HEK293 (cell line): ENCODE results near the gene CDADC1.

Experiments used
- CTCF ChIA-PET: fragments of 350-600 bp; formaldehyde crosslinking; extraction: SDS; loops from one replicate; lab custom pipeline; 2021; ENCODE audit warnings: antibody characterized with exemption; lab: Yijun Ruan, JAX
- POLR2A ChIA-PET: fragments of 300-600 bp; formaldehyde crosslinking; extraction: SDS; loops from one replicate; lab custom pipeline; 2020; ENCODE audit warnings: antibody characterized with exemption, inconsistent platforms; lab: Yijun Ruan, JAX
- H3K27ac ChIP-seq: fragments of 200-500 bp; sonication (Bioruptor generic); 2 replicates; pipeline ENCODE4 v1.5.1; 2014; ENCODE audit warnings: low read depth, low read length, control low read depth, inconsistent platforms; ENCODE audit errors: extremely low read depth
- H3K36me3 ChIP-seq, 2 experiments: fragments of 200-500 bp in 1 of 2; sonication (Bioruptor generic) in 1 of 2; 1 replicate in 1 of 2; 2 replicates in 1 of 2; pipeline ENCODE4 v1.5.1; 2014 to 2017; ENCODE audit warnings: inconsistent platforms in 2 of 2, low read length in 2 of 2; ENCODE audit not compliant: control insufficient read depth in 2 of 2, insufficient read depth in 1 of 2
- H3K4me1 ChIP-seq: fragments of 200-500 bp; sonication (Bioruptor generic); 2 replicates; pipeline ENCODE4 v1.5.1; 2014; ENCODE audit warnings: mild to moderate bottlenecking, low read length, inconsistent platforms; ENCODE audit not compliant: control insufficient read depth, insufficient read depth
- H3K4me3 ChIP-seq: 2 replicates; pipeline ENCODE4 v1.5.1; 2011; ENCODE audit warnings: low read depth, mild to moderate bottlenecking, control low read depth, low read length, moderate library complexity
- H3K9me3 ChIP-seq: fragments of 200-500 bp; sonication (Bioruptor generic); 2 replicates; pipeline ENCODE4 v1.5.1; 2014; ENCODE audit warnings: low read depth, low read length, inconsistent platforms; ENCODE audit not compliant: control insufficient read depth, insufficient read depth
- EGR2 ChIP-seq: fragments of 450-650 bp; formaldehyde crosslinking; IDR thresholded peaks from 2 replicates; pipeline ENCODE4 v1.5.1; 2016; ENCODE audit warnings: low read depth, missing biosample characterization, missing genetic modification characterization
- FEZF1 ChIP-seq: fragments of 450-650 bp; formaldehyde crosslinking; IDR thresholded peaks from 2 replicates; pipeline ENCODE4 v1.5.1; 2016; ENCODE audit warnings: missing biosample characterization, missing genetic modification characterization
- KLF8 ChIP-seq: fragments of 450-650 bp; formaldehyde crosslinking; IDR thresholded peaks from 2 replicates; pipeline ENCODE4 v1.5.1; 2016; ENCODE audit warnings: missing biosample characterization, missing genetic modification characterization
- KLF9 ChIP-seq: fragments of 450-650 bp; formaldehyde crosslinking; IDR thresholded peaks from 2 replicates; pipeline ENCODE4 v1.5.1; 2016; ENCODE audit warnings: missing biosample characterization, missing genetic modification characterization, low read depth
- SCRT2 ChIP-seq: fragments of 450-650 bp; formaldehyde crosslinking; IDR thresholded peaks from 2 replicates; pipeline ENCODE4 v1.5.1; 2016; ENCODE audit warnings: missing biosample characterization, missing genetic modification characterization
- SP7 ChIP-seq: fragments of 450-650 bp; formaldehyde crosslinking; IDR thresholded peaks from 2 replicates; pipeline ENCODE4 v1.5.1; 2016; ENCODE audit warnings: missing biosample characterization, missing genetic modification characterization
- ZBTB8A ChIP-seq: fragments of 450-650 bp; formaldehyde crosslinking; IDR thresholded peaks from 2 replicates; pipeline ENCODE4 v1.5.1; 2016; ENCODE audit warnings: missing biosample characterization, missing genetic modification characterization
- ZFHX2 ChIP-seq: fragments of 450-650 bp; formaldehyde crosslinking; conservative IDR thresholded peaks from 2 replicates; pipeline ENCODE4 v1.5.1; 2016; ENCODE audit warnings: missing biosample characterization, missing genetic modification characterization
- ZFP3 ChIP-seq: fragments of 450-650 bp; formaldehyde crosslinking; IDR thresholded peaks from 2 replicates; pipeline ENCODE4 v1.5.1; 2016; ENCODE audit warnings: low read depth, missing biosample characterization, missing genetic modification characterization
- ZNF146 ChIP-seq: fragments of 450-650 bp; formaldehyde crosslinking; IDR thresholded peaks from 2 replicates; pipeline ENCODE4 v1.5.1; 2016; ENCODE audit warnings: missing biosample characterization, missing genetic modification characterization
- ZNF24 ChIP-seq: fragments of 450-650 bp; formaldehyde crosslinking; IDR thresholded peaks from 2 replicates; pipeline ENCODE4 v1.5.1; 2016; ENCODE audit warnings: missing biosample characterization, missing genetic modification characterization
- ZNF544 ChIP-seq: fragments of 450-650 bp; formaldehyde crosslinking; IDR thresholded peaks from 2 replicates; pipeline ENCODE4 v1.5.0; 2017; ENCODE audit warnings: missing biosample characterization, missing genetic modification characterization
- ZNF664 ChIP-seq: fragments of 450-650 bp; formaldehyde crosslinking; IDR thresholded peaks from 2 replicates; pipeline ENCODE4 v1.5.1; 2016; ENCODE audit warnings: missing biosample characterization, missing genetic modification characterization
- ZSCAN16 ChIP-seq: fragments of 450-650 bp; formaldehyde crosslinking; IDR thresholded peaks from 2 replicates; pipeline ENCODE4 v1.5.1; 2016; ENCODE audit warnings: missing biosample characterization, missing genetic modification characterization
- TF ChIP-seq, protein P1 (sequence below): sonication (generic); formaldehyde crosslinking; IDR thresholded peaks from 2 replicates; pipeline ENCODE4 v1.8.1; 2022; ENCODE audit warnings: mild to moderate bottlenecking, moderate library complexity, missing genetic modification reagents
- TF ChIP-seq, protein P2 (sequence below): fragments of 450-650 bp; formaldehyde crosslinking; IDR thresholded peaks from 2 replicates; pipeline ENCODE4 v1.5.1; 2016; ENCODE audit warnings: missing biosample characterization, missing genetic modification characterization
- TF ChIP-seq, protein P3 (sequence below): fragments of 450-650 bp; formaldehyde crosslinking; IDR thresholded peaks from 2 replicates; pipeline ENCODE4 v1.5.1; 2016; ENCODE audit warnings: missing biosample characterization, missing genetic modification characterization
- TF ChIP-seq, protein P4 (sequence below): fragments of 450-650 bp; formaldehyde crosslinking; IDR thresholded peaks from 2 replicates; pipeline ENCODE4 v1.5.1; 2016; ENCODE audit warnings: missing biosample characterization, missing genetic modification characterization
- TF ChIP-seq, protein P5 (sequence below): fragments of 450-650 bp; formaldehyde crosslinking; IDR thresholded peaks from 2 replicates; pipeline ENCODE4 v1.5.1; 2016; ENCODE audit warnings: missing biosample characterization, missing genetic modification characterization

Gene CDADC1

DNA sequence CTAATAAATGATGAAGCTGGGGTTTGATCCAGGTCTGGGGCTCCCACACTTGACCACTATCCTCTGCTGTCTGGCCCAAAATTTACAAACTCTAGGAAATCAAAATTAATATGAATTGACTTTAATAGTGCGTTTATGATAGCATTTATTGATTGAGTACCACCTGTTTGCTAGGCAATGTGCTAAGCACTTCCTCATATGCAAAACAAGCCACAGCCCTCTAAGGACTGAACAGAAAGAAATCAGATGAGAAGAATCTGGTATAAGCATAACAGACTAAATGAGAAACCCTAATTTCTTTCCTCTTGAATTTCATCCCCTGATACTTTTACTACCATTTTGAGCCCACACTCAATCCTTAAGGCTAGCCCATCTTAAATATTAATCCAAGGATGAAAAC, 34.2 kb upstream of the CDADC1 start:
- ChIA-PET CTCF (no interaction called here), POLR2A (no interaction called here)
- Histone ChIP-seq H3K4me3 (no peak overlapping the region), H3K27ac (no peak overlapping the region), H3K36me3 (peaks cover 0 to 2% of the 10 kb centered on the region in 2 experiments; a peak in 1 of 3 replicates), H3K9me3 (no peaks in the 10 kb centered on the region), H3K4me1 (no peaks in the 10 kb centered on the region)
- TF ChIP-seq ZFP3 (tag by site-specific recombination) (no peak), SCRT2 (tag by site-specific recombination) (0 out of 2 replicates have a peak, but pooled peaks have one; percentile 13)

DNA sequence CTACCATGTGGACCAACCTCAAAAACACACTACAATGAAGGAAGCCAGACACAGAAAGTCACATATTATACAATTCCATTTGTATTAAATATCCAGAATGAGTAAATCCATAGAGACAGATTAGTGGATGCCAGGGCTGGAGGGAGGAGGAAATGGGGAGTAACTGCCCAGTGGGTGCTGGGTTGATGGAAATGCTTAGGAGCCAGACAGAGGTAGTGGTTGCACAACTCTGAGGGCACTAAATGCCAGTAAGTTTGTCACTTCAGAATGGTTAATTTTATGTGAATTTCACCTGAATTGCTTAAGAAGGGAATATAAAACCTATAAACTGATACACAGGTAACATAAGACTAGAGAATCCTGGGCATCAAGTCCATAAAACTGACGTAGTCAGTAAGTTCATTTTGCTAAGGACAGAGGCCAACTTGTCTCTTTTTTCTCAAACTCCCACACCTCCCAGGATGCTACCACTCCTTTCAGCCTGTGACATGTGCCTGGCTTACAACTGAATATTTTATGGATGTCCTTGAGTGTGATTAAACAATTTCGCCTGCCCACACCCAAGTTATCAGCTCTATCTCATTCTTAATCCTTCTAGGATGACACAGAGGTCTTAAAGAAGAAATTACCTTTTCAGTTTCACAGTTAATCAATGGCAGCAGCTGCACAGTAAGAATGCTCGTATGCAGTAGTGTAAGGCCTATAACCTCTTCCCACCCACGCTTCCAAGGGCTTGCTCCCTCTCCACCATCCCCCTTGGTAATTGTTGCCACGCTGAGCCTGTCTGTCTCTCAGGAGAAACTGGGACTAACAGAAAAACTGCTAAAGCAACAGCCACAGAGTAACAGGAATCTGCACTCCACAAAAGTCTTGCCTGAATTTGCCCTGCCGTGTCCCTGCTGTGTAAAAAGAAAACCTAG, 33.5 kb upstream of the CDADC1 start:
- Histone ChIP-seq H3K36me3 (peaks cover 0 to 2% of the 10 kb centered on the region in 2 experiments; a peak in 1 of 3 replicates), H3K27ac (no peak overlapping the region), H3K9me3 (no peaks in the 10 kb centered on the region), H3K4me3 (no peak overlapping the region)
- CTCF ChIA-PET, result interaction anchor here (0.8 kb wide), 1 partner anchor 13 kb away, joined by 3 read pairs; no protein-coding TSS in a partner anchor
- POLR2A ChIA-PET, result no interaction called here
- no peak for TF ChIP-seq ZBTB8A (tag by site-specific recombination)
- no peak for TF ChIP-seq ZNF544
- TF ChIP-seq, protein P1, sequence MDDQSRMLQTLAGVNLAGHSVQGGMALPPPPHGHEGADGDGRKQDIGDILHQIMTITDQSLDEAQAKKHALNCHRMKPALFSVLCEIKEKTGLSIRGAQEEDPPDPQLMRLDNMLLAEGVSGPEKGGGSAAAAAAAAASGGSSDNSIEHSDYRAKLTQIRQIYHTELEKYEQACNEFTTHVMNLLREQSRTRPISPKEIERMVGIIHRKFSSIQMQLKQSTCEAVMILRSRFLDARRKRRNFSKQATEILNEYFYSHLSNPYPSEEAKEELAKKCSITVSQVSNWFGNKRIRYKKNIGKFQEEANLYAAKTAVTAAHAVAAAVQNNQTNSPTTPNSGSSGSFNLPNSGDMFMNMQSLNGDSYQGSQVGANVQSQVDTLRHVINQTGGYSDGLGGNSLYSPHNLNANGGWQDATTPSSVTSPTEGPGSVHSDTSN, result no peak
- no peak for TF ChIP-seq SP7 (tag by site-specific recombination)
- TF ChIP-seq FEZF1 (tag by site-specific recombination), result 0 out of 2 replicates have a peak, but pooled peaks have one; percentile 12
- TF ChIP-seq KLF9 (tag by site-specific recombination), result no peak
- peak; percentile 38 for TF ChIP-seq EGR2 (tag by site-specific recombination)
- TF ChIP-seq, protein P2, sequence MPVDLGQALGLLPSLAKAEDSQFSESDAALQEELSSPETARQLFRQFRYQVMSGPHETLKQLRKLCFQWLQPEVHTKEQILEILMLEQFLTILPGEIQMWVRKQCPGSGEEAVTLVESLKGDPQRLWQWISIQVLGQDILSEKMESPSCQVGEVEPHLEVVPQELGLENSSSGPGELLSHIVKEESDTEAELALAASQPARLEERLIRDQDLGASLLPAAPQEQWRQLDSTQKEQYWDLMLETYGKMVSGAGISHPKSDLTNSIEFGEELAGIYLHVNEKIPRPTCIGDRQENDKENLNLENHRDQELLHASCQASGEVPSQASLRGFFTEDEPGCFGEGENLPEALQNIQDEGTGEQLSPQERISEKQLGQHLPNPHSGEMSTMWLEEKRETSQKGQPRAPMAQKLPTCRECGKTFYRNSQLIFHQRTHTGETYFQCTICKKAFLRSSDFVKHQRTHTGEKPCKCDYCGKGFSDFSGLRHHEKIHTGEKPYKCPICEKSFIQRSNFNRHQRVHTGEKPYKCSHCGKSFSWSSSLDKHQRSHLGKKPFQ (tag by site-specific recombination), result no peak
- TF ChIP-seq ZNF24 (tag by site-specific recombination), result no peak
- TF ChIP-seq, protein P3, sequence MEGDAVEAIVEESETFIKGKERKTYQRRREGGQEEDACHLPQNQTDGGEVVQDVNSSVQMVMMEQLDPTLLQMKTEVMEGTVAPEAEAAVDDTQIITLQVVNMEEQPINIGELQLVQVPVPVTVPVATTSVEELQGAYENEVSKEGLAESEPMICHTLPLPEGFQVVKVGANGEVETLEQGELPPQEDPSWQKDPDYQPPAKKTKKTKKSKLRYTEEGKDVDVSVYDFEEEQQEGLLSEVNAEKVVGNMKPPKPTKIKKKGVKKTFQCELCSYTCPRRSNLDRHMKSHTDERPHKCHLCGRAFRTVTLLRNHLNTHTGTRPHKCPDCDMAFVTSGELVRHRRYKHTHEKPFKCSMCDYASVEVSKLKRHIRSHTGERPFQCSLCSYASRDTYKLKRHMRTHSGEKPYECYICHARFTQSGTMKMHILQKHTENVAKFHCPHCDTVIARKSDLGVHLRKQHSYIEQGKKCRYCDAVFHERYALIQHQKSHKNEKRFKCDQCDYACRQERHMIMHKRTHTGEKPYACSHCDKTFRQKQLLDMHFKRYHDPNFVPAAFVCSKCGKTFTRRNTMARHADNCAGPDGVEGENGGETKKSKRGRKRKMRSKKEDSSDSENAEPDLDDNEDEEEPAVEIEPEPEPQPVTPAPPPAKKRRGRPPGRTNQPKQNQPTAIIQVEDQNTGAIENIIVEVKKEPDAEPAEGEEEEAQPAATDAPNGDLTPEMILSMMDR (tag by site-specific recombination), result no peak
- TF ChIP-seq, protein P4, sequence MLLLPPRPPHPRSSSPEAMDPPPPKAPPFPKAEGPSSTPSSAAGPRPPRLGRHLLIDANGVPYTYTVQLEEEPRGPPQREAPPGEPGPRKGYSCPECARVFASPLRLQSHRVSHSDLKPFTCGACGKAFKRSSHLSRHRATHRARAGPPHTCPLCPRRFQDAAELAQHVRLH, result no peak
- no peak for TF ChIP-seq ZNF664
- TF ChIP-seq ZFHX2 (tag by site-specific recombination), result peak; percentile 31; the same call in 1 of the 2 replicates
- TF ChIP-seq, protein P5, sequence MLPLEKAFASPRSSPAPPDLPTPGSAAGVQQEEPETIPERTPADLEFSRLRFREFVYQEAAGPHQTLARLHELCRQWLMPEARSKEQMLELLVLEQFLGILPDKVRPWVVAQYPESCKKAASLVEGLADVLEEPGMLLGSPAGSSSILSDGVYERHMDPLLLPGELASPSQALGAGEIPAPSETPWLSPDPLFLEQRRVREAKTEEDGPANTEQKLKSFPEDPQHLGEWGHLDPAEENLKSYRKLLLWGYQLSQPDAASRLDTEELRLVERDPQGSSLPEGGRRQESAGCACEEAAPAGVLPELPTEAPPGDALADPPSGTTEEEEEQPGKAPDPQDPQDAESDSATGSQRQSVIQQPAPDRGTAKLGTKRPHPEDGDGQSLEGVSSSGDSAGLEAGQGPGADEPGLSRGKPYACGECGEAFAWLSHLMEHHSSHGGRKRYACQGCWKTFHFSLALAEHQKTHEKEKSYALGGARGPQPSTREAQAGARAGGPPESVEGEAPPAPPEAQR, result no peak
- TF ChIP-seq ZSCAN16 (tag by site-specific recombination), result no peak
- TF ChIP-seq ZNF146 (tag by site-specific recombination), result no peak
- no peak for TF ChIP-seq KLF8 (tag by site-specific recombination)
- TF ChIP-seq, all 188 proteins: peak for 3
- H3K4me1 ChIP-seq, result no peaks in the 10 kb centered on the region
